ENCODE results near the gene MPDU1. TPM values are rescaled to one million over a fixed set of nuclear protein-coding genes. Genes with fewer than 3 reads are reported as not detected.

MPDU1 gene
- total and polyA plus RNA-seq, 8 donors, result 77.8 to 96.1 (median 85.5) TPM

- no peak overlapping the region for H3K27ac ChIP-seq
- ATAC-seq (no peak), DNase-seq (no peak)
- no peak for TF ChIP-seq CTCF (IDR thresholded peaks at IDR 0.05)
- H3K4me3 ChIP-seq, result peak overlapping the region in 1 of 2 donors; percentile 82
- peaks cover 0 to 58% of the 10 kb centered on the region in 2 donors for H3K36me3 ChIP-seq
- H3K9me3 ChIP-seq, result no peaks in the 10 kb centered on the region
- no peaks in the 10 kb centered on the region for H3K27me3 ChIP-seq
- peaks cover 30 to 61% of the 10 kb centered on the region in 2 donors for H3K4me1 ChIP-seq
- intact Hi-C loops (cut with DNase I), result loop anchor here in 1 of 2 donors (5.0 kb wide), 2 partner anchors 51 to 206 kb away; partner anchors contain the start of gene TMEM95
Measured at GRCh38 chr17:7563115-7563869, 20.4 kb upstream of the MPDU1 start.

- Histone ChIP-seq H3K4me1 (peaks cover 5 to 24% of the 10 kb centered on the region in 2 donors), H3K36me3 (peaks cover 0 to 76% of the 10 kb centered on the region in 2 donors), H3K9me3 (no peaks in the 10 kb centered on the region), H3K27ac (no peak overlapping the region), H3K4me3 (no peak overlapping the region), H3K27me3 (no peaks in the 10 kb centered on the region)
- TF ChIP-seq CTCF (IDR thresholded peaks at IDR 0.05), result no peak
- intact Hi-C loops (cut with DNase I), result no loop called here
- DNase-seq (no peak), ATAC-seq (no peak)
Measured at GRCh38 chr17:7569571-7569970, 14.1 kb upstream of the MPDU1 start.

- Histone ChIP-seq H3K27ac (no peak overlapping the region), H3K9me3 (no peaks in the 10 kb centered on the region), H3K27me3 (no peaks in the 10 kb centered on the region), H3K36me3 (peaks cover 0 to 76% of the 10 kb centered on the region in 2 donors), H3K4me1 (peaks cover 11 to 29% of the 10 kb centered on the region in 2 donors), H3K4me3 (no peak overlapping the region)
- no peak for DNase-seq
- intact Hi-C loops (cut with DNase I), result no loop called here
- no peak for TF ChIP-seq CTCF (IDR thresholded peaks at IDR 0.05)
- ATAC-seq, result no peak
Measured at GRCh38 chr17:7570351-7570750, 13.3 kb upstream of the MPDU1 start.

- H3K4me3 ChIP-seq, result peak overlapping the region; percentile 33 to 100
- no peak for DNase-seq
- H3K27me3 ChIP-seq, result no peaks in the 10 kb centered on the region
- peaks cover 0 to 76% of the 10 kb centered on the region in 2 donors for H3K36me3 ChIP-seq
- intact Hi-C loops (cut with DNase I), result no loop called here
- ATAC-seq, result no peak
- no peaks in the 10 kb centered on the region for H3K9me3 ChIP-seq
- peak overlapping the region; percentile 76 to 98 for H3K27ac ChIP-seq
- no peak for TF ChIP-seq CTCF (IDR thresholded peaks at IDR 0.05)
- peaks cover 18 to 48% of the 10 kb centered on the region in 2 donors for H3K4me1 ChIP-seq
Measured at GRCh38 chr17:7572338-7572587, 11.4 kb upstream of the MPDU1 start.

- Histone ChIP-seq H3K27ac (peak overlapping the region; percentile 97 to 98), H3K27me3 (no peaks in the 10 kb centered on the region), H3K9me3 (no peaks in the 10 kb centered on the region), H3K36me3 (peaks cover 0 to 76% of the 10 kb centered on the region in 2 donors), H3K4me1 (peaks cover 18 to 53% of the 10 kb centered on the region in 2 donors), H3K4me3 (peak overlapping the region; percentile 100)
- intact Hi-C loops (cut with DNase I), result no loop called here
- ATAC-seq, result peak; percentile 92
- DNase-seq, result peak; percentile 98 to 99 (median 99)
- peak in 1 of 2 donors; percentile 27 for TF ChIP-seq CTCF (IDR thresholded peaks at IDR 0.05)
Measured at GRCh38 chr17:7572588-7573323, 10.9 kb upstream of the MPDU1 start.
